SK-N-SH treated with all-trans-retinoic acid at 6 μM for 48 hours (cell line): Measurements from ENCODE around the gene GBX1.

Experiments used
- ATAC-seq: fragments of 200-7000 bp; cut with Tn5 transposase; 3 replicates; pipeline ENCODE4 v1.9.1; 2020; ENCODE audit warnings: mild to moderate bottlenecking, moderate library complexity
- ARNTL ChIP-seq: fragments of 450-650 bp; formaldehyde crosslinking; IDR thresholded peaks from 2 replicates; pipeline ENCODE4 v1.5.0; 2020; ENCODE audit warnings: low read depth, mild to moderate bottlenecking, moderate library complexity, borderline replicate concordance
- CREB5 ChIP-seq: fragments of 250-450 bp; sonication (Bioruptor Pico); IDR thresholded peaks from 2 replicates; pipeline ENCODE4 v1.5.1; 2020; ENCODE audit warnings: low read depth, mild to moderate bottlenecking, moderate library complexity
- CSDC2 ChIP-seq: fragments of 250-450 bp; sonication (Bioruptor Pico); IDR thresholded peaks from 2 replicates; pipeline ENCODE4 v1.5.0; 2020; ENCODE audit warnings: mild to moderate bottlenecking, moderate library complexity
- GLIS3 ChIP-seq: fragments of 250-450 bp; sonication (Bioruptor Pico); IDR thresholded peaks from 2 replicates; pipeline ENCODE4 v1.5.0; 2020; ENCODE audit warnings: mild to moderate bottlenecking, moderate library complexity
- ISL1 ChIP-seq: fragments of 250-450 bp; sonication (Bioruptor Pico); IDR thresholded peaks from 2 replicates; pipeline ENCODE4 v2.1.2; 2022; ENCODE audit warnings: mild to moderate bottlenecking, moderate library complexity
- OSR1 ChIP-seq: fragments of 250-450 bp; sonication (Bioruptor Pico); IDR thresholded peaks from 2 replicates; pipeline ENCODE4 v1.8.0; 2022; ENCODE audit warnings: moderate library complexity, mild to moderate bottlenecking, inconsistent platforms
- PATZ1 ChIP-seq: fragments of 250-450 bp; sonication (Bioruptor Pico); IDR thresholded peaks from 2 replicates; pipeline ENCODE4 v1.8.0; 2020; ENCODE audit warnings: mild to moderate bottlenecking, moderate library complexity, borderline replicate concordance
- POU6F1 ChIP-seq: fragments of 250-450 bp; sonication (Bioruptor Pico); IDR thresholded peaks from 2 replicates; pipeline ENCODE4 v1.8.0; 2021; ENCODE audit warnings: low read depth, mild to moderate bottlenecking, moderate library complexity, borderline replicate concordance
- PPARA ChIP-seq: fragments of 250-450 bp; sonication (Bioruptor Pico); IDR thresholded peaks from 2 replicates; pipeline ENCODE4 v1.5.0; 2020; ENCODE audit warnings: mild to moderate bottlenecking, borderline replicate concordance
- RARB ChIP-seq: fragments of 250-450 bp; sonication (Bioruptor Pico); IDR thresholded peaks from 2 replicates; pipeline ENCODE4 v1.8.0; 2021; ENCODE audit warnings: mild to moderate bottlenecking, moderate library complexity
- SNAI2 ChIP-seq: fragments of 250-450 bp; sonication (Bioruptor Pico); IDR thresholded peaks from 2 replicates; pipeline ENCODE4 v1.5.0; 2020; ENCODE audit warnings: mild to moderate bottlenecking, moderate library complexity
- TCF4 ChIP-seq: fragments of 250-450 bp; sonication (Bioruptor Pico); IDR thresholded peaks from 2 replicates; pipeline ENCODE4 v1.8.0; 2021; ENCODE audit warnings: mild to moderate bottlenecking, moderate library complexity, borderline replicate concordance
- TOX ChIP-seq: fragments of 250-450 bp; sonication (Bioruptor Pico); IDR thresholded peaks from 2 replicates; pipeline ENCODE4 v1.8.0; 2021; ENCODE audit warnings: mild to moderate bottlenecking, moderate library complexity, borderline replicate concordance
- ZC3H10 ChIP-seq: fragments of 250-450 bp; sonication (Bioruptor Pico); IDR thresholded peaks from 2 replicates; pipeline ENCODE4 v1.5.1; 2021; ENCODE audit warnings: mild to moderate bottlenecking, moderate library complexity
- ZFP3 ChIP-seq: fragments of 250-450 bp; sonication (Bioruptor Pico); IDR thresholded peaks from 2 replicates; pipeline ENCODE4 v1.5.0; 2020; ENCODE audit warnings: mild to moderate bottlenecking, moderate library complexity
- ZFP30 ChIP-seq: fragments of 450-650 bp; formaldehyde crosslinking; IDR thresholded peaks from 2 replicates; pipeline ENCODE4 v1.5.0; 2022; ENCODE audit warnings: mild to moderate bottlenecking, moderate library complexity
- ZNF565 ChIP-seq: fragments of 450-650 bp; formaldehyde crosslinking; conservative IDR thresholded peaks from 2 replicates; pipeline ENCODE4 v1.5.0; 2020; ENCODE audit warnings: low read depth, mild to moderate bottlenecking, moderate library complexity
- ZNF70 ChIP-seq: fragments of 450-650 bp; formaldehyde crosslinking; IDR thresholded peaks from 2 replicates; pipeline ENCODE4 v1.5.0; 2020; ENCODE audit warnings: mild to moderate bottlenecking, moderate library complexity
- ZNF8 ChIP-seq: fragments of 450-650 bp; formaldehyde crosslinking; IDR thresholded peaks from 2 replicates; pipeline ENCODE4 v1.5.0; 2020; ENCODE audit warnings: mild to moderate bottlenecking, moderate library complexity

GBX1 gene

GRCh38 chr7:151178831-151179230 lies 11.3 kb upstream of the GBX1 start:
- no peak for ATAC-seq
- TF ChIP-seq RARB (CRISPR knock-in tag), result no peak
- TF ChIP-seq ZNF565, result no peak
- TF ChIP-seq PATZ1 (CRISPR knock-in tag), result no peak
- no peak for TF ChIP-seq PPARA
- TF ChIP-seq POU6F1 (CRISPR knock-in tag), result no peak

- no peak for TF ChIP-seq PPARA
- TF ChIP-seq GLIS3 (CRISPR knock-in tag), result no peak
- TF ChIP-seq OSR1, result no peak
- no peak for TF ChIP-seq CSDC2 (CRISPR knock-in tag)
- TF ChIP-seq POU6F1 (CRISPR knock-in tag), result no peak
- TF ChIP-seq, all 23 proteins: peak for 0
- ATAC-seq, result no peak
Measured at GRCh38 chr7:151178236-151178635, 10.7 kb upstream of the GBX1 start.

- ATAC-seq, result no peak
- TF ChIP-seq ZFP30 (CRISPR knock-in tag) (no peak), CREB5 (CRISPR knock-in tag) (no peak), TOX (CRISPR knock-in tag) (no peak), ZFP3 (CRISPR knock-in tag) (no peak), SNAI2 (CRISPR knock-in tag) (no peak), PATZ1 (CRISPR knock-in tag) (no peak), PPARA (no peak), CSDC2 (CRISPR knock-in tag) (no peak), TCF4 (CRISPR knock-in tag) (no peak), ZNF565 (no peak), ARNTL (CRISPR knock-in tag) (no peak)
Measured at GRCh38 chr7:151177310-151177709, 9.8 kb upstream of the GBX1 start.

GRCh38 chr7:151176401-151176800 lies 8.9 kb upstream of the GBX1 start:
- ATAC-seq, result no peak
- TF ChIP-seq TOX (CRISPR knock-in tag), result no peak
- TF ChIP-seq ZNF565, result no peak
- TF ChIP-seq ISL1 (CRISPR knock-in tag), result no peak
- TF ChIP-seq ZNF70 (CRISPR knock-in tag), result no peak
- TF ChIP-seq CREB5 (CRISPR knock-in tag), result no peak
- no peak for TF ChIP-seq ARNTL (CRISPR knock-in tag)
- TF ChIP-seq OSR1, result no peak
- no peak for TF ChIP-seq ZC3H10
- TF ChIP-seq ZFP3 (CRISPR knock-in tag), result no peak
- TF ChIP-seq POU6F1 (CRISPR knock-in tag), result no peak
- no peak for TF ChIP-seq ZNF8 (CRISPR knock-in tag)
- no peak for TF ChIP-seq SNAI2 (CRISPR knock-in tag)
